GM18861 (cell line): ENCODE data around the gene IFFO2.

Source experiments
- ATAC-seq: cut with Tn5 transposase; IDR thresholded peaks from one replicate; pipeline ENCODE4 v1.9.1; 2021; ENCODE audit not compliant: unreplicated experiment

The IFFO2 gene

DNA sequence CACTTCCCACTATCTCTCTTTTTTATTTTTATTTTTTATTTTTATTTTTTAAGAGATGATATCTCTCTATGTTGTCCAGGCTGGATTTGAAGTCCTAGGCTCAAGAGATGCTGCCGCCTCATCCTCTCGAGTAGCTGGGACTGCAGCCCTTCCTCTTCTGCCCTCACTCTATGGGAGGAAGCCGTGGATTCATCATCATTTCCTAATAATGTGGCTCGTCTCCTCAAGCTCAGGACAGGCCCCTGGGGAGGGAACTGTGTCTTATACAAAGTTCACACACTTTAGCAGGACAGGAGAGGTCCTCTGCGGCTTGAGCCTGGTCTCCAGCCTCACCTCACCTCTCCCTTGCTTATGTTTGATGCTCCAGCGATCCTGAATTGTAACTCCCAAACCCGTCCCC, 16.5 kb upstream of the IFFO2 start:
- no peak for ATAC-seq

- no peak for ATAC-seq
These were observed 16.1 kb upstream of the IFFO2 start for GRCh38 chr1:18972531-18972930.

GRCh38 chr1:18970762-18971161, 14.3 kb upstream of the IFFO2 start:
- no peak for ATAC-seq

- no peak for ATAC-seq
These were observed 13.9 kb upstream of the IFFO2 start for GRCh38 chr1:18970358-18970757.

DNA sequence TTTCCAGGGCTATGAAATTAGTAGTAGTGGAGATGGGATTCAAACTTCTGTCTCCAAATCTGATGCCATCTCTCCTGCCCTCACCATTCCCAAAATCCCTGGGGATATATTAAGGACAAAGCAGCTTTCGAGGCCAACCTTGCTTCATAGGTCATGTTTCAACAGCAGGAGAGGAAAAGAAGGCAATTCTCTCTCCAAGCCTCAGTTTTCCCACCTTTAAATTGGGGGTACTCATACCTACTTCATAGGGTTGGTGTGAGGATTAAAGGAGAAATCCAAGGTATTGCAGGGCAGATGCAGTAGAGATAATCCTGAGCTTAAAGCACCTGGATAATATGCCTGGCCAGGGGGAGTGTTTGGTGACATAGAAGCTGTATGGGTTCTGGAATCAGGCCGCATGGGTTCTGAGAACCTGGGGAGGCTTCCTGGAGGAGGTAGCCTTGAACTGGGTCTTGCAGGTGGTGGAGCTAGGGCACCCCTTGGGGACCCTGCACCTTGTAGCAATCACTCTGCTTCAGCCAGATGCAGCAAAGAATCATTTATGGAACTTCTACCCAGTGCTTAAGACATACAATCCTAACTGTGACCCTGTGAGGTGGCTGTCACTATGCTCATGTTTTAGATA, 10.7 kb upstream of the IFFO2 start:
- no peak for ATAC-seq

DNA sequence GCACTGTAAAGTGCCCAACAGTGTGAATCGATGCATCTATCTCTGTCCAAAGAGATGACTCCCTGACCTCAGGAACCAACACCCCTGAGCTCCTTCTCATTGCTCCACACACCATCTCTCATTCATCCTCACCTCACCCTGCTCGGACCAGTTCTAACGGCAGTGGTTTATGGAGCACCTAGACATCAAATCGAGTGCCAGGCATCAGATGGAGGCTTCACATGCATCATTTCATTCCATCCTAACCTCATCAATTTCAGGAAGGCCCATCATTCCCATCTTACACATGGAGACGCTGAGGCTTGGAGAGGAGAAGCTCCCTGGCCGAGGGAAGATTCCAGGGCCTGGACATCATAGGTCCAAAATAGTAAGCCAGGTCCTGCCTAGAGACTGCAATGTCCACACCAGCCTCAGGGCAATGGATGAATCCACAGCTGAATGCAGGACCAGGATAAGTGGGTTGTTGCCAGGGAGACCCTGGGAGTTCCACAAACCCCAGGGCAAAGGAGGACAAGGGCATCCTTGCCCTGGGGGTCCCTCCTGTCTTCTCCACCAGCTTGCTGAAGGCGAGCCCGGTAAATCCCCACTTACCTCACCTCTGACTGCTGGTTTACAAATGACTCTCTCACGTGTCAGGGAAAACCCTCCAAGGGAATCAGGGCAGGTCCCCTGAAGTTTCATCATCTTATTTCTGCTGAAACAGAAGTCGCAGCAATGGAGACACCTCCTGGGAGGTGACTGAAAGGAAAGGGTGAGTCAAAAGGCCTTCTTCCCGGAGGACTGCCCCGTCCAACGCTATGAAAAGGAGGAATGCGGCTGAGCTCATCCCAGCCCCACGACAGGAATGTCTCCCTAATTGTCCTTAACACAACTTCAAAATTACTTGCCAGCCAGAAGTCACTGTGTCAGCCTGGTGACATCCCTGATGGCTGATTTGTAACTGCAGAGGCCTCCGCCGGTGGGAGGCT, 9.0 kb upstream of the IFFO2 start:
- ATAC-seq = no peak

DNA sequence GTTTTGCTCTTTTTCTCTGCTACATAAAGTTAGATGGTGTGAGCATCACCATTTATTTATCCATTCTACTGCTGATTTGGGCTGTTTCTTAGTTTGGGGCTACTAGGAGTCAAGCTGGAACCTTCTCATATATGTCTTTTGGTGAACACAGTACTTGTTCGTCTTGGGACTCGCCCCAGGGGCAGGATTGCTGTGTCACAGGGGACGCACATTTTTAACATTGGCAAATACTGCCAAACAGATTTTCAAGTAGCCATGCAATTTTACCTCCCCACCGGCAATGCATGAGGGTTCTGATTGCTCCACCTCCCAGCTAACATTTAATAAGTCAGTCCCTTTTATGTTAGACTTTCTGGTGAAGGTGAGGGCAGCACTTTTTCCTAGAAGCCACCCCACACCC, 7.5 kb upstream of the IFFO2 start:
- ATAC-seq = no peak

GRCh38 chr1:18962855-18963737, 6.6 kb upstream of the IFFO2 start:
- ATAC-seq = no peak

DNA sequence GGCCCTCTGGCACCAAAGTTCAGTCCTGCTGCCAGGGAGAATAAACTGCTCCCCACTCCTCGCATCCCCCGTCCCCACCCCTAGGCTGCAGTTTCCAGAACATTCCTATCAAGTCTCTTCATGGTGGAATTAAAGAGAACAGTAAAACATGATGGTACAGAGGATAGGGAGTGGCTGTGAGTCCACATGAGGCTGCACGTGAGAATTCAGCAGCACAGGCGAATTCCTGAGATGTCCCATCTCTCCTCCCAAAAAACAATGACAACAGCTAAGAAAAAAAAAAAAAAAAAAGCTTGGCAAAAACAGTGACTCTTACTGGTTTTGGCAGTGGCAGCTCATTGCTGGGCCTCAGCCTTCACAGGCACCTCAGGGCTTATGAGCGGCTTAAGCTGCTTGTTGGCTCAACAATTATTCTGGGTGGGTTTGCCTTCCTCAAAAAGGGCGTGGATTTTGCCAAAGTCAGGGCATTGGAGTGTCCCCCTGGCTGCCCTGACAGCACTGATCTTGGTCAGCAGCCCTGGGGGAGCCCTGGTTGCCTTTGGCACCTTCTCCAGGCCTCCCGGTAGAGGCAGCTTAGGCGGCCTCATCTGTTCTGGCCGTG, 5.7 kb upstream of the IFFO2 start:
- ATAC-seq = no peak

- no peak for ATAC-seq
These were observed 4.3 kb upstream of the IFFO2 start for GRCh38 chr1:18960821-18961220.

- ATAC-seq = no peak
These were observed 3.9 kb upstream of the IFFO2 start for GRCh38 chr1:18960409-18960808.

- no peak for ATAC-seq
These were observed 3.1 kb upstream of the IFFO2 start for GRCh38 chr1:18959591-18959990.

- no peak for ATAC-seq
These were observed 1.2 kb upstream of the IFFO2 start for GRCh38 chr1:18957532-18958300.

GRCh38 chr1:18957136-18957521, 653 bp upstream of the IFFO2 start:
- ATAC-seq = no peak

DNA sequence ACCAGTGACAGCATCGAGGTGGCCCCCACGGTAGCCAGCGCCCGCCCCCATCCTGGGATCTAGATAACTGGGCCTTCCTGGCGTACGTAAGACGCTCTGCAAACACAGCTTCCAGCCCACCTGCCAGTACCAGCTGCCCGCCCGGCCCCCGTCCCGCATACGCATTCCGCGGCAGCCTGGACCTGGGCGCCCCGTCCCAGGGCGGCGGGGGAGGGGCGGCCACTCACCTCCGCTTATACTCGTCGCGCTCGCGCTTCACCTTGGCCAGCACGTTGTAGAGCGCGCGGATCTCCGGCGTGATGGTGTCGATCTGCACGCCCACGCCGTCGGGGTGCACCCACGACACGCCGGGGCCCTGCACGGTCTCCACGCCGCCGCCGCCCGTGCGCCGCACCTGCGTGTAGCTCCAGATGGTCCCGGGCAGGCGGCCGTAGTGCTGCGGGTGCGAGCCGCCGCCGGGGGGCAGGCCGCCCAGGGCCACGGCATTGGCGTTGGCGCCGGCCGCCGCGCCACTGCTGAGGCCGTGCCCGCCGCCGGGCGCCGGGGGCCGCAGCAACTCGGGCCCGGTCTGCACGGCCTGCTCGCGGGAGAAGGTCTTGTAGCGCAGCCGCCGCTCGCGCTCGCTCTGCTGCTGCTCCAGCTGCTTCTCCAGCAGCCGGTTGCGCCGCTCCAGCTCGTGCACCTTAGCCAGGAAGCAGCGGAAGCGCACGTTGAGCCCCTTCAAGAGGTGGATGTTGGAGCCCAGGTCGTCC, 859 bp downstream of the IFFO2 start:
- ATAC-seq = peak; percentile 0

DNA sequence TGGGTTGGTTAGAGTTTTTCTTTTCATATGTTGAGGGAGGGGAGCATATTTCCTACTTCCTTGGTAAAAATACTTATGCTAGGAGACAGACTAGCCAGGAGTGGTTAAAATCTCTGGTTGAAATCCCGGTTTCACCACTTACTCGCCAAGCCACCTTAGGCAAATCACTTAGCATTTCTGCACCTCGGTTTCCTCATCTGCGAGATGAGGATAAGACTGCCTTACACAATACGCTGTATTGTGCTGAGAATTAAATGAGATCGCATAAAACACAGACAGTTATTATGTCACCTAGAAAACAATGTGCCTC, 1.4 kb downstream of the IFFO2 start:
- ATAC-seq = no peak

GRCh38 chr1:18954270-18955071, 2.0 kb downstream of the IFFO2 start:
- no peak for ATAC-seq

- ATAC-seq = no peak
These were observed 2.7 kb downstream of the IFFO2 start for GRCh38 chr1:18953731-18954231.
